HEK293 (cell line): Measurements from ENCODE around the gene MAP3K12.
A peak's percentile ranks its signal among the peaks of the same experiment; 100 is the strongest.

ENCODE experiments used
- CTCF ChIA-PET: fragments of 350-600 bp; formaldehyde crosslinking; extraction: SDS; loops from one replicate; lab custom pipeline; 2021; ENCODE audit warnings: antibody characterized with exemption; lab: Yijun Ruan, JAX
- POLR2A ChIA-PET: fragments of 300-600 bp; formaldehyde crosslinking; extraction: SDS; loops from one replicate; lab custom pipeline; 2020; ENCODE audit warnings: antibody characterized with exemption, inconsistent platforms; lab: Yijun Ruan, JAX
- H3K27ac ChIP-seq: fragments of 200-500 bp; sonication (Bioruptor generic); 2 replicates; pipeline ENCODE4 v1.5.1; 2014; ENCODE audit warnings: low read depth, low read length, control low read depth, inconsistent platforms; ENCODE audit errors: extremely low read depth
- H3K36me3 ChIP-seq, 2 experiments: fragments of 200-500 bp in 1 of 2; sonication (Bioruptor generic) in 1 of 2; 1 replicate in 1 of 2; 2 replicates in 1 of 2; pipeline ENCODE4 v1.5.1; 2014 to 2017; ENCODE audit warnings: inconsistent platforms in 2 of 2, low read length in 2 of 2; ENCODE audit not compliant: control insufficient read depth in 2 of 2, insufficient read depth in 1 of 2
- H3K4me1 ChIP-seq: fragments of 200-500 bp; sonication (Bioruptor generic); 2 replicates; pipeline ENCODE4 v1.5.1; 2014; ENCODE audit warnings: mild to moderate bottlenecking, low read length, inconsistent platforms; ENCODE audit not compliant: control insufficient read depth, insufficient read depth
- H3K4me3 ChIP-seq: 2 replicates; pipeline ENCODE4 v1.5.1; 2011; ENCODE audit warnings: low read depth, mild to moderate bottlenecking, control low read depth, low read length, moderate library complexity
- H3K9me3 ChIP-seq: fragments of 200-500 bp; sonication (Bioruptor generic); 2 replicates; pipeline ENCODE4 v1.5.1; 2014; ENCODE audit warnings: low read depth, low read length, inconsistent platforms; ENCODE audit not compliant: control insufficient read depth, insufficient read depth
- GLIS2 ChIP-seq: fragments of 450-650 bp; formaldehyde crosslinking; IDR thresholded peaks from 2 replicates; pipeline ENCODE4 v1.5.1; 2016; ENCODE audit warnings: missing biosample characterization, missing genetic modification characterization
- KLF1 ChIP-seq: fragments of 450-650 bp; formaldehyde crosslinking; IDR thresholded peaks from 2 replicates; pipeline ENCODE4 v1.5.1; 2016; ENCODE audit warnings: missing biosample characterization, missing genetic modification characterization
- MYNN ChIP-seq: fragments of 450-650 bp; formaldehyde crosslinking; IDR thresholded peaks from 2 replicates; pipeline ENCODE4 v1.5.1; 2016; ENCODE audit warnings: missing biosample characterization, missing genetic modification characterization, borderline replicate concordance
- MZF1 ChIP-seq: fragments of 450-650 bp; formaldehyde crosslinking; IDR thresholded peaks from 2 replicates; pipeline ENCODE4 v1.5.1; 2017; ENCODE audit warnings: missing biosample characterization, missing genetic modification characterization, borderline replicate concordance
- PRDM1 ChIP-seq: fragments of 450-650 bp; formaldehyde crosslinking; IDR thresholded peaks from 2 replicates; pipeline ENCODE4; 2016; ENCODE audit warnings: missing biosample characterization, missing genetic modification characterization
- RBAK ChIP-seq: fragments of 450-650 bp; formaldehyde crosslinking; IDR thresholded peaks from 2 replicates; pipeline ENCODE4 v1.5.1; 2016; ENCODE audit warnings: missing biosample characterization, missing genetic modification characterization
- SP2 ChIP-seq: fragments of 450-650 bp; formaldehyde crosslinking; IDR thresholded peaks from 2 replicates; pipeline ENCODE4 v1.5.1; 2016; ENCODE audit warnings: missing biosample characterization, missing genetic modification characterization
- WT1 ChIP-seq: fragments of 450-650 bp; formaldehyde crosslinking; IDR thresholded peaks from 2 replicates; pipeline ENCODE4 v1.5.1; 2016; ENCODE audit warnings: missing biosample characterization, missing genetic modification characterization
- ZBTB20 ChIP-seq: fragments of 450-650 bp; formaldehyde crosslinking; IDR thresholded peaks from 2 replicates; pipeline ENCODE4 v1.5.1; 2016; ENCODE audit warnings: missing biosample characterization, missing genetic modification characterization
- ZEB2 ChIP-seq: fragments of 450-650 bp; formaldehyde crosslinking; IDR thresholded peaks from 2 replicates; pipeline ENCODE4 v1.5.1; 2016; ENCODE audit warnings: missing biosample characterization, missing genetic modification characterization
- ZNF133 ChIP-seq: fragments of 450-650 bp; formaldehyde crosslinking; IDR thresholded peaks from 2 replicates; pipeline ENCODE4 v1.5.1; 2016; ENCODE audit warnings: missing biosample characterization, missing genetic modification characterization
- ZNF146 ChIP-seq: fragments of 450-650 bp; formaldehyde crosslinking; IDR thresholded peaks from 2 replicates; pipeline ENCODE4 v1.5.1; 2016; ENCODE audit warnings: missing biosample characterization, missing genetic modification characterization
- ZNF214 ChIP-seq: fragments of 450-650 bp; formaldehyde crosslinking; IDR thresholded peaks from 2 replicates; pipeline ENCODE4 v1.5.1; 2017; ENCODE audit warnings: missing biosample characterization, mild to moderate bottlenecking, missing genetic modification characterization, borderline replicate concordance
- ZNF24 ChIP-seq: fragments of 450-650 bp; formaldehyde crosslinking; IDR thresholded peaks from 2 replicates; pipeline ENCODE4 v1.5.1; 2016; ENCODE audit warnings: missing biosample characterization, missing genetic modification characterization
- ZNF354C ChIP-seq: fragments of 450-650 bp; formaldehyde crosslinking; IDR thresholded peaks from 2 replicates; pipeline ENCODE4 v1.5.1; 2016; ENCODE audit warnings: missing biosample characterization, missing genetic modification characterization, low read depth, borderline replicate concordance
- ZNF776 ChIP-seq: fragments of 450-650 bp; formaldehyde crosslinking; IDR thresholded peaks from 2 replicates; pipeline ENCODE4 v1.5.0; 2017; ENCODE audit warnings: missing biosample characterization, missing genetic modification characterization, borderline replicate concordance
- ZNF830 ChIP-seq: fragments of 450-650 bp; IDR thresholded peaks from 2 replicates; pipeline ENCODE4 v1.5.0; 2018; ENCODE audit warnings: missing biosample characterization, missing genetic modification characterization, low read depth, mild to moderate bottlenecking, moderate library complexity
- ZSCAN23 ChIP-seq: fragments of 450-650 bp; formaldehyde crosslinking; IDR thresholded peaks from 2 replicates; pipeline ENCODE4 v1.5.1; 2016; ENCODE audit warnings: missing biosample characterization, missing genetic modification characterization
- TF ChIP-seq, protein P1 (sequence below): fragments of 450-650 bp; formaldehyde crosslinking; IDR thresholded peaks from 2 replicates; pipeline ENCODE4 v1.5.0; 2017; ENCODE audit warnings: missing biosample characterization, missing genetic modification characterization, borderline replicate concordance
- TF ChIP-seq, protein P2 (sequence below): fragments of 450-650 bp; formaldehyde crosslinking; IDR thresholded peaks from 2 replicates; pipeline ENCODE4 v1.5.1; 2016; ENCODE audit warnings: missing biosample characterization, missing genetic modification characterization, low read depth
- TF ChIP-seq, protein P3 (sequence below): fragments of 450-650 bp; formaldehyde crosslinking; IDR thresholded peaks from 2 replicates; pipeline ENCODE4 v1.5.1; 2017; ENCODE audit warnings: missing biosample characterization, missing genetic modification characterization
- TF ChIP-seq, protein P4 (sequence below): fragments of 450-650 bp; formaldehyde crosslinking; optimal IDR thresholded peaks from 2 replicates; pipeline ENCODE3; 2016; ENCODE audit warnings: missing biosample characterization, mild to moderate bottlenecking, missing genetic modification characterization

MAP3K12 gene

GRCh38 chr12:53514628-53515290 is 15.5 kb upstream of the MAP3K12 start (continued):
- TF ChIP-seq, protein P1, sequence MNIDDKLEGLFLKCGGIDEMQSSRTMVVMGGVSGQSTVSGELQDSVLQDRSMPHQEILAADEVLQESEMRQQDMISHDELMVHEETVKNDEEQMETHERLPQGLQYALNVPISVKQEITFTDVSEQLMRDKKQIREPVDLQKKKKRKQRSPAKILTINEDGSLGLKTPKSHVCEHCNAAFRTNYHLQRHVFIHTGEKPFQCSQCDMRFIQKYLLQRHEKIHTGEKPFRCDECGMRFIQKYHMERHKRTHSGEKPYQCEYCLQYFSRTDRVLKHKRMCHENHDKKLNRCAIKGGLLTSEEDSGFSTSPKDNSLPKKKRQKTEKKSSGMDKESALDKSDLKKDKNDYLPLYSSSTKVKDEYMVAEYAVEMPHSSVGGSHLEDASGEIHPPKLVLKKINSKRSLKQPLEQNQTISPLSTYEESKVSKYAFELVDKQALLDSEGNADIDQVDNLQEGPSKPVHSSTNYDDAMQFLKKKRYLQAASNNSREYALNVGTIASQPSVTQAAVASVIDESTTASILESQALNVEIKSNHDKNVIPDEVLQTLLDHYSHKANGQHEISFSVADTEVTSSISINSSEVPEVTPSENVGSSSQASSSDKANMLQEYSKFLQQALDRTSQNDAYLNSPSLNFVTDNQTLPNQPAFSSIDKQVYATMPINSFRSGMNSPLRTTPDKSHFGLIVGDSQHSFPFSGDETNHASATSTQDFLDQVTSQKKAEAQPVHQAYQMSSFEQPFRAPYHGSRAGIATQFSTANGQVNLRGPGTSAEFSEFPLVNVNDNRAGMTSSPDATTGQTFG (tag by site-specific recombination): no peak
- TF ChIP-seq GLIS2 (tag by site-specific recombination): no peak
- TF ChIP-seq, protein P2, sequence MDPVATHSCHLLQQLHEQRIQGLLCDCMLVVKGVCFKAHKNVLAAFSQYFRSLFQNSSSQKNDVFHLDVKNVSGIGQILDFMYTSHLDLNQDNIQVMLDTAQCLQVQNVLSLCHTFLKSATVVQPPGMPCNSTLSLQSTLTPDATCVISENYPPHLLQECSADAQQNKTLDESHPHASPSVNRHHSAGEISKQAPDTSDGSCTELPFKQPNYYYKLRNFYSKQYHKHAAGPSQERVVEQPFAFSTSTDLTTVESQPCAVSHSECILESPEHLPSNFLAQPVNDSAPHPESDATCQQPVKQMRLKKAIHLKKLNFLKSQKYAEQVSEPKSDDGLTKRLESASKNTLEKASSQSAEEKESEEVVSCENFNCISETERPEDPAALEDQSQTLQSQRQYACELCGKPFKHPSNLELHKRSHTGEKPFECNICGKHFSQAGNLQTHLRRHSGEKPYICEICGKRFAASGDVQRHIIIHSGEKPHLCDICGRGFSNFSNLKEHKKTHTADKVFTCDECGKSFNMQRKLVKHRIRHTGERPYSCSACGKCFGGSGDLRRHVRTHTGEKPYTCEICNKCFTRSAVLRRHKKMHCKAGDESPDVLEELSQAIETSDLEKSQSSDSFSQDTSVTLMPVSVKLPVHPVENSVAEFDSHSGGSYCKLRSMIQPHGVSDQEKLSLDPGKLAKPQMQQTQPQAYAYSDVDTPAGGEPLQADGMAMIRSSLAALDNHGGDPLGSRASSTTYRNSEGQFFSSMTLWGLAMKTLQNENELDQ (tag by site-specific recombination): no peak

DNA sequence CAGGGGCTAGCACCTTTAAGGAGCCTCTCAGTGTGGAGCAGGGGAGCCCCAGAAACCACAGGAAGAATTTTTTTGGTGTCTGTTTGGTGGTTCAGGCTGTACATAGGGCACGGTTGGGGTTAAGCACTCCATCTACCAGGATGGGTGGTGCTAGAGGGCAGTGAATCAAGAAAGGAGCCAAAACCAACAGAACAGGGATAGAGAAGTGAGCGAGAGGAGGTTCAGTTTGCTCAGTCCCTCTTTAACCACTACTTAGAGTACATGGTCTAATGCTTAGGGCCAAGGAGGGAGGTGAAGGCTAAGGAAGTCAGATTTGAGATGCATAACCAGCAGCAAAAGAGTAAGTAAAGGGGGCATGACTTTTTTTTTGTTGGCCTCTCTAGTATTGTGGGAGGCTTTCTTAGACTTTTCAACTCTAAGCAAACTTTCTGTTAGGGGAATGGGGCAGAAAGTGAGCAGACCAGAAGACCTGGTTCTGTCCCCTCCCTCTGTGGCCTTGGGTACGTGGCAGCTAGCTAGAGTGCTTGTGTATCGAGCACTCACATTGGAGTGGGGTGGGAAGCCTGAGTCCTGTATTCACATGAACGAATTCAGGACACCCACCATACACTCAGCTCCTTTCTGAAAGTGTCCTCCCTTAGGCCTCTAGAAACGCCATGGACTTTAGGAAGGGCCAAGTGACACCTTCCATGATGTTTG is 14.6 kb upstream of the MAP3K12 start:
- TF ChIP-seq ZNF24 (tag by site-specific recombination): no peak
- TF ChIP-seq ZSCAN23: no peak
- 0 out of 2 replicates have a peak, but pooled peaks have one; percentile 9 for TF ChIP-seq PRDM1 (tag by site-specific recombination)
- peaks cover 12 to 67% of the 10 kb centered on the region in 2 experiments for H3K36me3 ChIP-seq
- H3K4me1 ChIP-seq: no peaks in the 10 kb centered on the region
- no peak overlapping the region for H3K27ac ChIP-seq
- no peak overlapping the region for H3K4me3 ChIP-seq
- CTCF ChIA-PET: interaction anchor here (2.2 kb wide), 1 partner anchor 192 kb away, joined by 8 read pairs; the partner anchor contains the start of gene AAAS
- H3K9me3 ChIP-seq: no peaks in the 10 kb centered on the region
- POLR2A ChIA-PET: no interaction called here

DNA sequence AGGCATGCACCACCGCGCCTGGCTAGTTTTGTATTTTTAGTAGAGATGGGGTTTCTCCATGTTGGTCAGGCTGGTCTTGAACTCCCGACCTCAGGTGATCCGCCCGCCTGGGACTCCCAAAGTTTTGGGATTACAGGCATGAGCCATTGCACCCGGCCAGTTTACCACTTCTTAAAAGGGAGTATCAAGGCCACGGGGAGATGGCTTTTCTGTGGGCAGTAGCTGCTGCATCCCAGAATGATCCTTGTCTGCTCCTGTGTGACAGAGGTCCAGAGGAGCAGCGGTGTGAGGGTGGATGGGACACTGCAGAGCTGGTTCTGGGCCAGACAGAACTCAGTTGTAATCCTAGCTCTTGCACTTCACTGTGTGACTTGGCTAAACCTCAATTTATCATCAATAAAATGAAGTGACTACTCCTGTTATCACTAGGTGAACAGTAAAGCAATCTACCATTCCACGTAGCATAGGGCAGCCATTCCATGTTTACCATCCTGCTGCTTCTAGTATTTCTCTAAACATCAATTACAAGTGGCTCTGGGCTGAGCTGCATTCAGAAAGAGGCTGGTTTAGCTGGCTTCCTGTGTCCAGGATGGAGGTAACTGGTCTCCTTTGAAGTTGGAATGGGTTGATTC is 11.0 kb upstream of the MAP3K12 start:
- no peaks in the 10 kb centered on the region for H3K9me3 ChIP-seq
- TF ChIP-seq ZBTB20 (tag by site-specific recombination) (no peak), MYNN (no peak), ZNF214 (tag by site-specific recombination) (no peak), ZNF133 (no peak), ZNF776 (tag by site-specific recombination) (no peak), RBAK (no peak), ZNF354C (tag by site-specific recombination) (no peak), KLF1 (no peak), GLIS2 (tag by site-specific recombination) (no peak), MZF1 (no peak), ZEB2 (tag by site-specific recombination) (no peak), SP2 (tag by site-specific recombination) (no peak), WT1 (tag by site-specific recombination) (no peak), ZNF830 (tag by site-specific recombination) (no peak), ZNF146 (tag by site-specific recombination) (no peak)
- TF ChIP-seq, protein P3, sequence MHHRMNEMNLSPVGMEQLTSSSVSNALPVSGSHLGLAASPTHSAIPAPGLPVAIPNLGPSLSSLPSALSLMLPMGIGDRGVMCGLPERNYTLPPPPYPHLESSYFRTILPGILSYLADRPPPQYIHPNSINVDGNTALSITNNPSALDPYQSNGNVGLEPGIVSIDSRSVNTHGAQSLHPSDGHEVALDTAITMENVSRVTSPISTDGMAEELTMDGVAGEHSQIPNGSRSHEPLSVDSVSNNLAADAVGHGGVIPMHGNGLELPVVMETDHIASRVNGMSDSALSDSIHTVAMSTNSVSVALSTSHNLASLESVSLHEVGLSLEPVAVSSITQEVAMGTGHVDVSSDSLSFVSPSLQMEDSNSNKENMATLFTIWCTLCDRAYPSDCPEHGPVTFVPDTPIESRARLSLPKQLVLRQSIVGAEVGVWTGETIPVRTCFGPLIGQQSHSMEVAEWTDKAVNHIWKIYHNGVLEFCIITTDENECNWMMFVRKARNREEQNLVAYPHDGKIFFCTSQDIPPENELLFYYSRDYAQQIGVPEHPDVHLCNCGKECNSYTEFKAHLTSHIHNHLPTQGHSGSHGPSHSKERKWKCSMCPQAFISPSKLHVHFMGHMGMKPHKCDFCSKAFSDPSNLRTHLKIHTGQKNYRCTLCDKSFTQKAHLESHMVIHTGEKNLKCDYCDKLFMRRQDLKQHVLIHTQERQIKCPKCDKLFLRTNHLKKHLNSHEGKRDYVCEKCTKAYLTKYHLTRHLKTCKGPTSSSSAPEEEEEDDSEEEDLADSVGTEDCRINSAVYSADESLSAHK (tag by site-specific recombination): no peak
- TF ChIP-seq, protein P4, sequence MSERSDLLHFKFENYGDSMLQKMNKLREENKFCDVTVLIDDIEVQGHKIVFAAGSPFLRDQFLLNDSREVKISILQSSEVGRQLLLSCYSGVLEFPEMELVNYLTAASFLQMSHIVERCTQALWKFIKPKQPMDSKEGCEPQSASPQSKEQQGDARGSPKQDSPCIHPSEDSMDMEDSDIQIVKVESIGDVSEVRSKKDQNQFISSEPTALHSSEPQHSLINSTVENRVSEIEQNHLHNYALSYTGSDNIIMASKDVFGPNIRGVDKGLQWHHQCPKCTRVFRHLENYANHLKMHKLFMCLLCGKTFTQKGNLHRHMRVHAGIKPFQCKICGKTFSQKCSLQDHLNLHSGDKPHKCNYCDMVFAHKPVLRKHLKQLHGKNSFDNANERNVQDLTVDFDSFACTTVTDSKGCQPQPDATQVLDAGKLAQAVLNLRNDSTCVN (tag by site-specific recombination): no peak
- no peak overlapping the region for H3K4me3 ChIP-seq
- ChIA-PET POLR2A (interaction anchor here (2.9 kb wide), 1 partner anchor 9 kb away, joined by 20 read pairs; the partner anchor contains the start of gene TARBP2), CTCF (interaction anchor here (0.7 to 5.4 kb wide), 10 partner anchors 9 to 445 kb away, joined by 3 to 63 read pairs (median 3); partner anchors contain the start of genes AAAS and TARBP2)
- H3K36me3 ChIP-seq: peaks cover 0 to 70% of the 10 kb centered on the region in 2 experiments; a peak in 1 of 3 replicates
- no peaks in the 10 kb centered on the region for H3K4me1 ChIP-seq
- H3K27ac ChIP-seq: no peak overlapping the region
